SU-DHL-6 (cell line): ENCODE measurements around the gene ATRIP.

Source experiments
- CTCF ChIP-seq: fragments of 200-600 bp; sonication (generic); IDR thresholded peaks from one replicate; pipeline ENCODE4 v1.5.1; 2017; ENCODE audit warnings: antibody characterized with exemption, mild to moderate bottlenecking, low read length, moderate library complexity; ENCODE audit not compliant: insufficient read depth, poor library complexity, severe bottlenecking
- EZH2phosphoT487 ChIP-seq: fragments of 200-600 bp; sonication (generic), shearing (Covaris generic); conservative IDR thresholded peaks from 2 replicates; pipeline ENCODE4 v1.6.1; 2018; ENCODE audit warnings: mild to moderate bottlenecking, antibody characterized with exemption, low read length, moderate library complexity, mixed read lengths

- no peak for TF ChIP-seq CTCF
- no peak for TF ChIP-seq EZH2phosphoT487
Measured at GRCh38 chr3:48500656-48501055, 54.1 kb downstream of the ATRIP start.
